Astrocyte of the hippocampus (primary cell): Measurements from ENCODE around the gene PRSS12.
A peak's percentile ranks its signal among the peaks of the same experiment; 100 is the strongest.
"Not testable (repeated sequence)": the region's sequence is repeated elsewhere in the genome, so short reads cannot be mapped to it uniquely, and the experiment has no call there.

Source experiments
- DNase-seq: peaks from one replicate; pipeline ENCODE4 v3.0.0; 2011; ENCODE audit warnings: low read depth, low spot score

Gene PRSS12

GRCh38 chr4:118278473-118279274, 74.1 kb downstream of the PRSS12 start:
- peak; percentile 97 for DNase-seq

GRCh38 chr4:118277243-118277642, 75.6 kb downstream of the PRSS12 start:
- DNase-seq, result no peak

GRCh38 chr4:118276580-118276979, 76.2 kb downstream of the PRSS12 start:
- DNase-seq, result no peak

GRCh38 chr4:118273642-118274041, 79.2 kb downstream of the PRSS12 start:
- DNase-seq, result no peak

GRCh38 chr4:118271788-118272187, 81.0 kb downstream of the PRSS12 start:
- DNase-seq, result no peak

GRCh38 chr4:118270492-118270891, 82.3 kb downstream of the PRSS12 start:
- DNase-seq, result peak; percentile 54

- no peak for DNase-seq
Observed at GRCh38 chr4:118268780-118269179, 84.0 kb downstream of the PRSS12 start.

GRCh38 chr4:118266145-118266496, 86.7 kb downstream of the PRSS12 start:
- DNase-seq, result not testable (repeated sequence)

GRCh38 chr4:118265312-118266144, 87.3 kb downstream of the PRSS12 start:
- DNase-seq, result peak; percentile 57

- no peak for DNase-seq
Observed at GRCh38 chr4:118264096-118264495, 88.7 kb downstream of the PRSS12 start.

GRCh38 chr4:118260309-118260708, 92.5 kb downstream of the PRSS12 start:
- DNase-seq, result no peak

GRCh38 chr4:118259111-118259510, 93.7 kb downstream of the PRSS12 start:
- DNase-seq, result no peak

- DNase-seq, result no peak
Observed at GRCh38 chr4:118254368-118254767, 98.4 kb downstream of the PRSS12 start.

GRCh38 chr4:118249890-118250289, 102.9 kb downstream of the PRSS12 start:
- no peak for DNase-seq

- no peak for DNase-seq
Observed at GRCh38 chr4:118237531-118237930, 115.3 kb downstream of the PRSS12 start.

GRCh38 chr4:118235566-118236120, 117.2 kb downstream of the PRSS12 start:
- no peak for DNase-seq
